HG02970 (cell line): ENCODE data around the gene FGFR3.

ENCODE experiments used
- ATAC-seq: cut with Tn5 transposase; IDR thresholded peaks from one replicate; pipeline ENCODE4 v1.9.1; 2021; ENCODE audit warnings: mild to moderate bottlenecking, moderate library complexity, moderate number of reproducible peaks; ENCODE audit not compliant: unreplicated experiment, low FRiP score

The FGFR3 gene

GRCh38 chr4:1792832-1793495, at the start of gene FGFR3:
Gene FGFR3, plus strand, starts transcription at chr4:1793293. Its CDS starts 642 bp downstream, at chr4:1793935.
- no peak for ATAC-seq

DNA sequence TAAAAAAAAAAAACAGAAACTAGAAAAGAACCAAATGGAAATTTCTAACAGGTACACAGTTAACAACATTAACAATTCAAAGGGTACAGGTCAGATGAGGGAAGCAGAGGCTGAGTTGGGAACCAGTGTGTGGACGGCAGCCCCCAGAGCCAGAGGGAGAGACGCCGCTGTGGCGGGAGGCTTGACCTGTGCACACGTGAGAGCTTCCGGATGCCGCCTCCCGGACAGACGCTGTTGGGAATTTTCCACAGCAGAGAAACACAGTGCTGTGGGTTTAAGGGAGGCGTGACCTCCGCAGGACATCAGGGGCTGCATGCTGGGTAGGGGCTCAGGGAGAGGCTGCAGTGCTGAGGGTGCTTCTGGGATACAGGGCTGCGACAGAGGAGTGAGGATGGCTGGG, 49.5 kb upstream of the FGFR3 start:
- ATAC-seq, result no peak

DNA sequence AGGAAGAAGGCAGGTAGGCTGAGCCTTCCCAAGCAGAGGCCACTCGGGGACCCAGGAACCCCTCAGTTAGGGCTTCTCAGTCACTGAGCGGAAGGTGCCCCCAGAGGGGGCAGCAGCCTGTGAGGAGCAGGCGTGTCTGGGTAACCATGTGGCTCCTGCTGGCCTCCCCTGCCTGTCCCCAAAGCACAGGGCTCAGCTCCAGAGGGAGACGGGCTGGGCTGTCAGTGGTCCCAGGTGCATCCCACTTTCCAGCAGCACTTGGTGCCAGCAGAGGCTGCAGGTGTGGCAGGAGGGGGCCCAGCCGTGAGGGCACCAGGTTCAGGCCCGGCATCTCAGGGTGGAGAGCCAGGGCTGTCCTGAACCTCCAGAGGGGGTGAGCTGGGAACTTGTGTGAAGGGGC, 49.1 kb upstream of the FGFR3 start:
- ATAC-seq, result no peak

DNA sequence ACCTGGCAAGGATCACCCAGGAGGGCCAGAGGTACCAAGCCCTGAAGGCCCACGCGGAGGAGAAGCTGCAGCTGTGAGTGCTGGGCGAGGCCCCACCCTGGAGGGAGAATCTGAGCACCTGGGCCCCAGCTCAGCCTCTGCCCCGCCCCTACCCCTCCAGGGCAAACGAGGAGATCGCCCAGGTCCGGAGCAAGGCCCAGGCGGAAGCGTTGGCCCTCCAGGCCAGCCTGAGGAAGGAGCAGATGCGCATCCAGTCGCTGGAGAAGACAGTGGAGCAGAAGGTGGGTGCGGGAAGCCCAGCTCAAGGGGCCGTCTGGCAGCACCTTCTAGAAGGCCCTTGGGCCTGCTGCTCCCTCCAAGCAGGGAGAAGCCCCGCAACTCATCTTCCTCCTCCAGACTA, 48.5 kb upstream of the FGFR3 start:
- no peak for ATAC-seq

DNA sequence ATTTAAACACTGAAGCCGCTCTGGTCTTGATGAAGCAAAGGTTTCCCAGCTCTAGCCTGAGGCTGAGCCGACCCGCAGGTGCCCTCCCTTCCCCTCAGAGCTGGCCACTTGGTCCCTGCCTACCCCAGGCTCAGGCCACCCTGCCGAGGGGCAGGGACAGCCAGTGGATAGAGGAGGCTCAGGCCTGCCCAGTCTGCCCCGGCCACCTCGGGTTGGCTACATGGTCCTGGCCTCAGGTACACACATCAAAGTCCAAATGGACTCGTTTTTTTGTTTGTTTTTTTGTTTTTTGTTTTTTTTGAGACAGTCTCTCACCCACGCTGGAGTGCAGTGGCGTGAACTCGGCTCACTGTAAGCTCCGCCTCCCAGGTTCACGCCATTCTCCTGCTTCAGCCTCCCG, 47.9 kb upstream of the FGFR3 start:
- no peak for ATAC-seq

DNA sequence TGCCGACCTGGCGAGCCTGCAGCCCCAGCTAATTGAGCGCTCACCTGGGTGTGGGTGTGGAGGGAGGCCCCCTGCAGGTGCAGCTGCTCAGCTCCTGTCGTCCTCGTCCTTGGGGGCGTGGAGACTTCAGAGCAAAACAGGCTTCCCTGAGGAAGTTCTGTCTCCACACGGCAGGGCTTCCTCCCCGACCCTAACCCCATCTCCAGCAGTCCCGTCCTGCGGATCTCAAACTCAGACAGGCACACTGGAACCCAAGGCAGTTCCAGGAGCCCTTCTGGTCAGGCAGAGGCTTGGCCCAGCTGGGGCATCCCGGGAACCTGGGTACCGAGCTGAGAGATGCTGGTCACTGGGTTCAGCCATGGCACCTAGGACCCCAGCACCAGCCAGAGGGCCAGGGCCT, 47.4 kb upstream of the FGFR3 start:
- no peak for ATAC-seq

DNA sequence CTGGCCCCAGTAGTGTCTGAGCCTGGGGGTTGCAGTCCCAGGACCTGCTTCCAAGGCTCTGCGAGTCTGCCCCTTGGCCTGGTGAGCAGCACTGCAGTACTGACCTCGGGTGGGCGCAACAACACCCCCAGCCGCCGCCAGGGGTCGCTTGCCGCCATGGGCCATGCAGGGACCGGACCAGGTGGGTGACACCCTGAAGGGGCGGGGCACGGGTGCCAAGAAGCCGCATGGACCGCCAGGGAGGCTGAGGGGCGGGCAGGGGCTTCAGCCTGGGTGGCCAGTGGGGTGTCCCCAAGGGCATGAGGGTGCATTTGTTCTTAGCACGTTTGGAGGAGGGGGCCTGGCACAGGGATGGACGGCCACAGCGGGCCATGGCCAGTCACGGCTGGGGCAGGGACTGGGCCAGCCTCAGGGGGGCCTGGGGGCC, 46.8 kb upstream of the FGFR3 start:
- no peak for ATAC-seq

DNA sequence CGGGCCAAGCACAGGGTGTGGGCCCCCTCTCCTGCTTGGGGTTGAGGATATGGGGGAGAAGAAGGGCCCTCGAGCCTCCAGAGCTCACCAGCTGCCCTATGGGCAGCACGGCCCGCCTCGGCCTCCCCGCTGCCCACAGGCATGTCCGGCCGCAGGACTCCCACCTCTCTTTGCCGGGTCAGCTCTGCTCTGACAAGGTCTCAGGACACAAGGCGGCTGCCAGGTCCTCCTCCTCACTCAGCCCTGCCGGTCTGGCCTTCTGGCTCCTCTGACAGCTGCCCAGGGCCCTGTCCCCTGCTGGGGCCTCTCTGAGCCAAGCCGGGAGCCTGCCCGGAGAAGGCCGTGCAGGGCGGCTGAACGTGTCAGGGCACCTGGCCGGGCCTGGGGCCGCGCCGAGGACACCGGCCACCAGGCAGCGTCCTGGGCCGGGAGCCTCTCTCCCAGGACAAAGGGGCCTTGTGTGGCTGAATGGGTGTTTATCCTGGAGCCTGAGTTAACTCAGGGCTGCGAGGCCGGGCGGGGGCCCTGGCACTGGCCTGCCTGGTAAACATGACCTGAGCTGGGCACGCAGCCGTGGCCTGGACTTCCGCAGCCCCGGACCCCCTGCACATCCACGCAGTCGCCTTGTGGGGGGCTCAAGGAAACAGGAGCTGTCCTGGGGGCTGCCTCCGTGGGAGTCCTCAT, 46.0 kb upstream of the FGFR3 start:
- ATAC-seq, result no peak

DNA sequence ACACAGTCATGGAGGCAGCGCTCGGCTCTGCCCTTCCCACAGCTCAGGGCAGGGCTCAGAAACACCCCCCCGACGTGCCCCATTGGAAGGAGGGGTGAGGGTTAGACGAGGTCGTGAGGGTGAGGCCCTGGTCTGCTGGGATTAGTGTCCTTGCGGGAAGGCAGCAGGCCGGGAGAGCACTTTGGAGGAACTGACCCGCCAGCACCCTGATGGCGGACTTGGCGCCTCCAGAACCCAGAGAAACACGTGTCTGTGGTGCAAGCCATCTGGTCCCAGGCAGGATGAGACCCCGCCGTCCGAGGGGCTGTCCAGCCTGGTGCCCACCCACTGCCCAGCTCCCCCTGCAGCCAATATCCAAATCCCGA, 45.5 kb upstream of the FGFR3 start:
- no peak for ATAC-seq

- no peak for ATAC-seq
Observed at GRCh38 chr4:1748465-1748995, 44.6 kb upstream of the FGFR3 start.

DNA sequence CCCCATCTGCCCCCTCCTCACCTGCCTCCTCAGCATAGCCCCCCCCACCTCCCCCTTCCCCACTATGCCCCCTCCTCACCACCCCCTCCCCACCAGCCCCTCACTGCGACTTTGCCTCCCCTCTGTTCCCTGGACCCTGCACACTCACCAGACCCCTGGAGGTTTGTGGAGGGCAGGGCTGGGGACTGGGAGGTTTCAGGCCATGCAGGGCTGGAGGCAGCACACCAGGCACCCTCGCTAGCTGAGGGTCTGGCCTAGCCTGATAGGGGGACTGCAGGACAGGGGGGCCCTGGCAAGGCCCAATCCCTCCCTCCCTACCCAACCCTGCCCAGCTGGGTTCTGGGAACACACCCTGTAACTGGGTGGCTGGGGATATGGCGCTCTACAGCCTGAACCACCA, 43.7 kb upstream of the FGFR3 start:
- ATAC-seq, result no peak

DNA sequence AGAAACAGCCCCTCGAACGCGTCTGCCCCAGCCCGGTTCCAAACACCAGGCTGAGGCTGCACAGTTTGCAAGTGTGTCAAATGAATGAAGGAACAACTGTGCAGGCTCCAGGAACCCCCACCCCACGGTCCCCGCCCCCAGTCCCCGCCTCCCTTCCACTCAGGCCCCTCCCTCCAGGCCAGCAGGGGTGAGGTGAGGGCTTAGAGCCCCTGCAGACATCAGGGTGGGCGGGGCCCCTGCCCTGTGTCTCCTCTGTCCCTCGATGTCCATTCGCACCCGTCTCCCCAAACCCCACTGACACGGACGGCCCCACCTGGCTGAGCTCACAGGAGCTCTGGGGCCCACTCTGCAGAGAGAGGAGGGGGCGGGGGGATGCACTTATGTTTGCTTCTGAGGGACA, 43.3 kb upstream of the FGFR3 start:
- ATAC-seq, result no peak

DNA sequence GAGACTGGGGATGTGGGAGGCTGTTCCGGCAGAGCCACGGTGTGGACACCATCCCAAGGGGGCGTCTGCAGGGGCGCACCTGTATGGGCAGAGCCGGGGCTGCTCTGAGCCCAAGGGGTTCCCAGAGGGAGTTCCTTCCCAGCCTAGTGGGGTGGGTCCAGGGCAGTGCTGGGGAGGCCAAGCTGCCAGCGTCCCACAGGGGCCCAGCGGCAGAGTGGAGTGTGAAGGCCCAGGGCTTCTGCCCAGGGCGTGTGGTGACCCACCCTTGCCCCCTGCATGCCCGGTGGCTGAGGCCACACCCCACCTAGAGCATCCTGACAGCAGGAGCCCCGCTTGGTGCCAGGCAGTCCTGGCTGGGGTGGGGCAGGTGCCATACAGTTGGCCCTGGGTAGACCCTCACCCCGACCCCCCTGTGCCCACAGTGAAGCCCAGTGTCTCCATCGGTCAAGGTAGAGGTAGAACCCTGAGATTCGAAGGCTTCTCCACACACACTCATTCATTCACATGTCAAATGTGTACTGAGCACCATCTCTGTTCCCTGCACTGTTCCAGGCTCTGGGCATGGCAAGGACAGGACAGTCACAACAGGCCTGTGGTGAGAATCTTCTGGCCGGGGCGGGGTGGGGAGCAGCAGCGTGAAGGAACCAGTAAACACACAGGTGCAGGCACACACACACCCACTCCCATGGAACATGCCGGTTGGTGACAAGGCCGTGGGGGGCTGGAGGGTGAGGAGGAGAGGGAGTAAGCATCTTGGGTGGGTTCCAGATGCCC, 42.5 kb upstream of the FGFR3 start:
- ATAC-seq, result no peak

DNA sequence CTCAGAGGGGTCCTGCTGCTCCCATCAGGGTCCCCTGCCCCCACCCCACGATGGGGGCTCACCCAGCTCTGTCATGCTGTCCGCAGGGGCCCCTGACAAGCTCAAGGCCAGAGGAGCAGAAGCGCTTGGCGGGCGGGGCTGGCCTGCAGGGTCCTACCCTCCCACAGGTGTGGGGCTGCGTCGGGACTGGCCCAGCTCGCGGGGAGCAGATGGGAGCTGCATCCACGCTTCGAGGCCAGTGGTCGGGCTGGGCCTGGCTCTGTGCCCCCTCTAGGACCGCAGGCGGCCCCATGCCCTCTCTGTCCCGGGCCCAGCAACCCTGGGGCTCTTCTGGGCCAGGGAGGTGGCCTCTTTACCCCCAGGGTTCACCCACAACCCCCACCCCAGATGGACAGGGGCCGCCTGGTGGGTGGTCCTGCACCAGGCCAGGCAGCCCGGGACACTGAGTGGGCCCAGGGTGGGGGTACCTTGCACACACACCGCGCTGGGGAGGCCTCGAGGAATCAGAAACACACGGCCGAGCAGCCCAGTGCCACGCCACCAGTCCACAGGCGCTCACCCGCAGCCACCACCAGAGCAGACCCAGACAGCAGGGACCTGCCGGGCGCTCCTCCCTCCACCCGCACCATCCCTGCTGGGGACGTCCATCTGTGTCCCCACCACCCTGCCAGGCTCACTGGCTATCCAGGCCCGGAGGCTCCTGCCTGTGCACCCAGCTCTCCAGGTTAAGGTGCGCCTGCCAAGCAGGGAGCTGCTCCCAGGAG, 41.8 kb upstream of the FGFR3 start:
- no peak for ATAC-seq

DNA sequence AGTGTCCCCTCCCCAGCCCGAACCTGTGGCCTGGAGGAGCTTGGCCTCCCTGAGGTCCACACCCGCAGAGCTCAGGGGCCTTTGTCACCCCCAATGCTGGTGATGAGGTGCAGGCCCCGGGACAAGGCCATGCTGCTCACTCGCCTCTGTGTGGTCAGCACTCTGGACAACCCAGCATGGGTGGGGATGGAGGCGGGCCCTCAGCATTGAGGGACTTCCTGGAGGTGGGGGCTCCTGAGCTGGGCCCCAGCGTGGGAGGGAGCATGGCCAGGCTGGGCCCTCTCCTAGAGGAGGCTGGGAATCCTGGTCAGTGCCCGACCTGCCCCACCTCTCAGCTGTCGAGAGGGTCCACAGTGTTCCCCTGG, 41.2 kb upstream of the FGFR3 start:
- ATAC-seq, result no peak

GRCh38 chr4:1752284-1753041, 40.6 kb upstream of the FGFR3 start:
- ATAC-seq, result no peak

DNA sequence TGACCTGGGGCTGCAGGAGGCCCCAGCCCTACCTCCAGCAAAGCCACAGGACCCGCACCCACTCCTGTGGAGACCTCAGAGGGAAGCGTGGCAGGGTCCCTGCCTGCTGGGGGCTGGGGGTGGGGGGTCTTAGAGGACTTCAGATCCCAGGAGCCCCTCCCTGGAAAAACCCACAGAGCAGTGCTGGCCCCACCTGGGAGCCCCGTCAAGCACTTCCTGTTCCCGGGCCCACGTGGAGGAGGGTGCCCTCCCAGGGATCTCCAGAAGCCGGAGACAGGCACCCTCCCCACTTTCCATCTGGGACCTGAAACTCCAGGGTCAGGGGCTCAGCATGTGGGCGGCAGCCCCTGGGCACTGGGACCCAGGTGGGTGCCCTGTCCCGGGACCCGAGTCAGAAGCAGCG, 39.8 kb upstream of the FGFR3 start:
- no peak for ATAC-seq

DNA sequence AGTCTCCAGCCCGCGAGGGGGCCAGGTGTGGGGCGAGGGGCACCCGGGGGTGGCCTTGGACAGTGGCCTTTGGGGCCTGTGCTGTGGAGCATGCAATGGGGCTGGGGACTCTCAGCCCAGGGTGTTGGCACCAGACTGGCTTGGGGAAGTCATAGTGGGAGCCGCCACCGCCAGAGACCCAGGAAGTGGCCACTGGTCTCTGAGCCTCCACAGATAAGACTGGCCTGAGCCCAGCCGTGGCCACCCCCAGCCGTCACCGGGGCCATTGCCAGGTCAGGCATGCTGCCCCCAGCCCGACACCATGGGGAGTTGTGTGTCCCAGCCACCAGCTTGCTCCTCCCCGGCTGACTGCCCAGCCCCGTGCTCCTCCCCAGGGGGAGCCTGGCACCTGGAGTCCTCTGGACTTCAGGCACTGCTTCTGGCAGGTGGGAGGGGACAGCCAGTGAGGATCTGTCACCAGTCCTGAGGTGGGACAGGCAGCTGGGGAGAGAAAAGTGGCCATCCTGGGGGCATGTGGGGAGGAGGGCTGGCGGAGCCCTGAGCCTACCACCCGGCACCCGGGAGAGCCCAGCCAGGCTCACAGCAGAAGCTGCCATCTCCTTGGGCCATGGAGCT, 39.3 kb upstream of the FGFR3 start:
- ATAC-seq, result no peak

DNA sequence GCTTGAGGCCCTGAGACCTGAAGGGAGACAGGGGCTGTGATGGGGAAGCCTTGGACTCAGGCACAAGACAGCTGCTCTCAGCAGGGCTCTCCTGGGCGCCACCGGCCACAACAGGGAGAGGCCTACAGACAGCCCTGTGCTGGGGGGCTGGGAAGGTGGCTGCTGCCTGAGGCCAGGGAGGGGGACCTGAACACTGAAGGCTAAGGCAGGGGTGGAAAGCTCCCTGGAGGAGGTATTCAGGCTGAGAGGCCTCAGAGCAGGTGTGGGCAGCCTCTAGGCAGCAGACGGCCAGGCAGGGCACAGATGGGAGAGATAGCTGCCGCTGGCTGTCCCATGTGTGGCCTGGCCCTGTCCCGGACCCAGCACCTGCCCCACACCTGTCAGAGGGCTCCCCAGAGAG, 38.8 kb upstream of the FGFR3 start:
- ATAC-seq, result no peak

- no peak for ATAC-seq
Observed at GRCh38 chr4:1755297-1755696, 37.8 kb upstream of the FGFR3 start.
